ENCODE measurements around the gene IGF2BP2.
"Not testable (repeated sequence)": the region's sequence is repeated elsewhere in the genome, so short reads cannot be mapped to it uniquely, and the experiment has no call there.

IGF2BP2 gene

DNA sequence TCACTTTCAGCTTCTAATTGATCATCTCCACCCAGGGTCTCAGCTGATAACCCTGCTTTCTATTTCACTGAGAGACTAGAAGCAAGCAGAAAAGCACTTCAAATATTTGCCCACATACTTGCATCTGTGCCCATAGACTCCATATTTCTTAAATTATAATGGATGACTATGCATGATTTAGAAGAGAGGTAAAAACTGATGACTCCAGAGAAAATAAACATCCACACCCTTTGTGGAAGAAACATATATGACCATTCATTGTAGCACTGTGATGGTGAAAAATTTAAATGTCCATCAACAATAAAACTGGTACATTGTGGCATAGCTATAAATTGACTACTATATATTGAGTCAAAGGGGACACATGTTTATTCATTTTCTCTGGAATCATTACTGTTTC, 7.1 kb upstream of the IGF2BP2 start:
- no peak for DNase-seq

GRCh38 chr3:185831195-185831594, 6.4 kb upstream of the IGF2BP2 start:
- DNase-seq = no peak

DNA sequence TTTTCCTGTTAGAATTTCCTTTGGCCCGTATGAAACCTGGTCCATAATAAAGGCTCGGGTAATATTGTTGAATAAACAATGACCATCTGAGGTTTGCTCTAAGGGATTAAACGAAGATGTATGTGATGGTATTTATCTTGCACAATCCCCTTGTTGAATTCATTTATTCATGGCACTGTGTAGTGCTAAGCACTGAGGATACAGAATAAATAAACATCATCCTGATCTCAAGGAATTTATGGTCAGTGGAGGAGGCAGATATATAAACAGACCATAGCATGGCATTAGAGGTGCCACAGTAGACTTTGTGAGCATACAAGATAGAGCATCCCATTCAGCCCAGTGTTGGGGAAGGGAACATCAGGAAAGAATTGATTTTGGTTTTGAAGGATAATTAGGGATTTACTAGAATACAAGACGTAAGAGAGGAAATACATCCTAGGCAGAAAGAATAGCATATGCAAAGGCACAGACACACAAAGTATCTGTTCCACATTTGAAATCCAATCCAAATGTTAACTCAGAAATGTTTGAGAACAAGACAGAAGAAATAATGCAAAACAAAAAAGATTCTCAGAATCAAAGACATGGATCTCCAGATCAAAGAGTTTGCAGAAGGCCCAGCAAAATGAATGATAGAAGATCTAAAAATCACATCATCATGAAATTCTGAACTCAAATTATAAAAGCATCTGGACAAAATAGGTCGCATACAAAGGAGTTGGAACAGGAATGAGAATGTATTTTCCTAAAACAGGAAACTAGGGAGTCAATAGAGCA, 5.4 kb upstream of the IGF2BP2 start:
- no peak for DNase-seq

DNA sequence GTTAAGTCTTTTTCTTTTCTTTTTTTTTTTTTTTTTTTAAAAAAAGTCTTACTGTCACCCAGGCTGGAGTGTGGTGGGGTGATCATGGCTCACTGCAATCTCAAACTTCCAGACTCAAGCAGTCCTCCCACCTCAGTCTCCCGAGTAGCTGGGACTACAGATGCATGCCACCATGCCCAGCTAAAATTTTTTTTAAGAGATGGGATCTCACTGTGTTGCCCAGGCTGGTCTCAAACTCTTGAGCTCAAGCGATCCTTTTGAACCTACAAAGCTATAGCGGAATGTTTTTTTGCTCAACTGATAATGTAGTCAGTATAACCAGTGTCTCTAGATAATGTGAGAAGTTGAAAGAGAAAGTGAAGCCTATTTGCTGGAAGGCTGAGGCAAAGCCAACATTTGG, 3.9 kb upstream of the IGF2BP2 start:
- no peak for DNase-seq

GRCh38 chr3:185827595-185828344, 2.9 kb upstream of the IGF2BP2 start:
- no peak for DNase-seq

DNA sequence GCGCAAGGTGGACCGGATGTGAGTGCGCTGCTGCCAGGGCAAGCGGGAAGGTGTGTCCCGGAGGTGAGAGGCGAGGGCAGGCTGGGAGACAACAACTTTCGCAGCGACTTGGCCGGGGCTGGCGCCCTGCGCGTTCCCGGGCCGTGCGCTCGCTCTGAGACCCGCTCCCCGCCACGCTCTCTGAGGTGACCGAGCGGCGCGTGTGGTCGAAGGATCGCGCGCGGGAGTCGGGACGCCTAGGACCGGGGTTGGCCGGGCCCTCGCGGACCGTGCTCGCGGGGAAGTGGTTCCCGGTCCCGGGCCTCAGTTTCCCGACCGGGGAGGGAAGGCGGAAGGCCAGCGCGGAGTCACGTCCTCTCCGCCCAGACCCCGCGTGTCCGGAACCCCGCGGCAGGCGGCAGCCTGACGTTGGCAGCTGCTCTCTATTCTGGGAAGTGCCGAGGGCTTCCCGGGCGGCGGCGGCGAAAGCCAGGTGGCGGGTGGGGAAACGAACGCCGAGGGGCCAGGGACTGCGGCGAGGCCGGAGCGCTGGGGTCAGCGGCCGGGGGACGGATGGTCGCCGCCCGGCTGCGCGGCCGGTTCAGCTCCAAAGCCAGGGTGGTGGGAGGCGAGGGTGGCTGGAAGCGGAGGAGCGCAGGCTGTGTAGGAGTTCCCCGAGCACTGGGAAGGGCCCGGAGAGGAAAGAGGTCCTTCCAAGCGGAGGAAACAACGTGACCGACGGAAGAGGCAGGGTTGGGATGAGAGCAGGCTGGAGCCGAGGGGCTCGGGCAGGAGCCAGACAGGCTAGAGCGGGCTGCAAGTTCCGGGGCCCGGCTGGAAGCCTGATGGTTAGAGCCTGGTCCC, 1.0 kb upstream of the IGF2BP2 start:
- DNase-seq = peak in 1 of 4 experiments; percentile 20

- DNase-seq = peak in 1 of 4 experiments; percentile 25
These were observed 514 bp downstream of the IGF2BP2 start for GRCh38 chr3:185824051-185825005.

GRCh38 chr3:185823078-185824044, 1.5 kb downstream of the IGF2BP2 start:
- peak in 1 of 4 experiments; percentile 1 for DNase-seq

DNA sequence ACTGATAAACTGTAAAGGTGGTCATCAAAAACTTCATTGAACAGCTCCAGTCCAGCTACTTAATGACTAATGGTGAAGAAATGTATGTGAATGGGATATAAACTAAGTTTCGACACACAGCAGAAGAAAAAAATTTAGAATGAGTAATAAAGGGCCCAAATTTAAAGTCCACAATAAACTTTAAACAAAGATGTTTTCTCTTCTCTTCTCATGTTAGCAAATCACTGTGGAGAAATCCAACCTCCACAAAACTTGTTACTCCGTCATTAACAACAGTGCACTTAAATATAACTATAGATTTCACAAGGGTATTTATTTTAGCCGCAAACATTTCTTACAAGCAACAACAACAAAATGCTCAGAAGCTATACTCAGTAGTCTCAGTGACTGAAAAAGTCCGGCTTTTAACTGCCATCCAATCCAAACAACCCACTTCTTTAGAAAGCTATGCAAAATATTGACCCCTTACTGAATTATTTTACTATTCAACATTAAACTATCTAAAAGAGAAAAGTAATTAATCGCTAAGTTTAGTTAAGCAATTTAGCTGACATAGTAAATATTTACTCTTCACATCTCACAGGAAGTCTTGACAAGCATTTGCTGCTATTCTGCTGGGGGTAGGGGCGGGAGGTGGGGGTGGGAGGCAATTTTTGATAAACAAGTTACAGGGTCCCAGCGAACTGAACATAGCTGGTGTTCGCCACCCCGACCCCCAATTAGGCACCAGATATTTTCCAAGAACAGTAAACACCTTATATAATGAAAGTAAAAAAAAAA, 2.4 kb downstream of the IGF2BP2 start:
- DNase-seq = no peak

GRCh38 chr3:185820973-185821758, 3.7 kb downstream of the IGF2BP2 start:
- no peak for DNase-seq

DNA sequence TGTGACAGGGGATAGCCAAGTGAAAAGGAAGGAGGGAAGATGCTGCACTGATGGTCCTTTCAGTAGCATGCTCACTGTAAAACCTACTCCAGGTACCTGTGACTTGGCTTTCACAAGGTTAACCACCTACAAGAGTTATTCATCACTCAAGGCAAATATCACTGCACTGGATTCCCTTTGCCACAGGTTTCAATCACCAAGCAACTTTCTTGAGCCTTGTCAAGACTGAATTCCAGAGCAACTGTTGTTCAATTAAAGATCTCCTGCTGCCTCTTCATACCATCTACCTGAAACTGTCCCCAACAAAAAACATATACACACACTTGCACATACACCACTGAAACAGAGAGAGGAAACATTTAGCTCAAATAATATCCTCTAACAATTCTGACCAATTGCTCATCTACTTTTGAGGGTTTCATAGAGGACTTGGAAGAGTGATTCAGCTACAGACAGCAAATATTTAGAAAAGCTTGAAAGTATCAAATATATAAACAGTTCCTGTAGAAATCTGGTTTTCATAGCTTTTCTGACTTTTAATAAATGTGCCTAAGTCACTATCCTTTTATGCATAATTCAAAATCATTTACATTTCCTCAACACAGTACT, 6.5 kb downstream of the IGF2BP2 start:
- no peak for DNase-seq

DNA sequence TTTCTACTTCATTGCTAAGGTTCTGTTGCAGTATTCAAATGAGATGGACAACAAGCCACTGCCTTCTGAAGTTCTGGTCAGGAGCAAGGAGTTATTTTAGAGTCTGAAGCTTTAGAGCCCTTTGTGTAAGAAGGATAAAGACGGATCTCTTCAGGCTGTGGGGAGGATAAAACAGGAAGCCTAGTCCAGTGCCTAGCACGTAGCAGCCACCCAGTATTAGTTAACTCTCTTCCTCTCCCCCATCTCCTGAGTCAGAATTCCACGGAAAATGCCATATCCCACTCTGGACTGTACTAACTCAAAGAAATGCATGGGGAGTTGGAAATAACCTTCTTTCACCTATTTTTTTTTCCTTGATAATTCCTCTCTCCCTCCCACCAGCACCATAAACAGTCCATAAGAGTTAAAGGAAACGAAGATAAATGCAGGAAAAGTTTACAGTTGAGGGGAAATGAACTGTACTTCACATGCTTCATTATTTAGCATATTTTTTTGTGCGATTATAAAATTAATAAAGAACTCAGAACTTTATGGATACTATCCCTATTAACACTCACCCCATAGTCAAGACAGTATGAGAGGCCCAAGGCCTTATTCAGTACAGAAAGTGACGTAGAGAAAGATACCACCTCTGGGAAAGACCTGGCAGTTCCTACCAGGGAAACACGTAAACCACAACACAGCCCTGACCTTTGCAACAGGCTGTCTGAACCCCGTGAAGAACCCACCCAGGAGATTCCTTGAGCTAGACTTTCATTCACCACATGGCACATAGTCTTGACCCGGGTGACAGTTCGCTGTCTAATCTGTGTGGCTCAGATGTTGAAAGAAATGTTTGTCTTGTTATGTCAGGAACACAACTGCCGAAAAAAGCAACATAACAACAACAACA, 9.2 kb downstream of the IGF2BP2 start:
- DNase-seq = no peak

DNA sequence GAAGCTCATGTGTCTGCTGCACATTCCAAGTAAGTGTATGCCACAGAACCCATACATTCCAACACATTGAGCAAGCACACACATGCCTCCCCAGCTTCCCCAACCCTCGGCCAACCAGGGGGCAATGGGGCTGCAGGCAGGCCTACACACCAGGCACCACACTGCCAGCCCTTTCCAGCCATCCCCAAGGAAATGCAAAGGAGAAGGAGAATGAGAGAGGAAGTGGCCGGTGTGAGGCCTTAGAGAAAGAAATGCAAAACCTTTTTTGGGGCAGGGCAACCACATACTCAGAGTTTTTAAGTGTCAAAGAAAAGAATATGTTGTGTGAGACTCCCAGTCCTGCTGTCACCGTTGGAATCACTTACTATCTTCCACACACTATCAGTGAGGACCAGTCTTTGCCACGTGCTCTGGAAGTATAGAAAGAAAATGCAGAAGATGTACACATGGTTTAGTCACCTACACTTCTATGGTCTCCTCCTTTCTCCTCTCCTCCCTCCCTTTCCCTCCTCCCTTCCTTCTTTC, 11.1 kb downstream of the IGF2BP2 start:
- no peak for DNase-seq

GRCh38 chr3:185813205-185813604, 11.6 kb downstream of the IGF2BP2 start:
- no peak for DNase-seq

DNA sequence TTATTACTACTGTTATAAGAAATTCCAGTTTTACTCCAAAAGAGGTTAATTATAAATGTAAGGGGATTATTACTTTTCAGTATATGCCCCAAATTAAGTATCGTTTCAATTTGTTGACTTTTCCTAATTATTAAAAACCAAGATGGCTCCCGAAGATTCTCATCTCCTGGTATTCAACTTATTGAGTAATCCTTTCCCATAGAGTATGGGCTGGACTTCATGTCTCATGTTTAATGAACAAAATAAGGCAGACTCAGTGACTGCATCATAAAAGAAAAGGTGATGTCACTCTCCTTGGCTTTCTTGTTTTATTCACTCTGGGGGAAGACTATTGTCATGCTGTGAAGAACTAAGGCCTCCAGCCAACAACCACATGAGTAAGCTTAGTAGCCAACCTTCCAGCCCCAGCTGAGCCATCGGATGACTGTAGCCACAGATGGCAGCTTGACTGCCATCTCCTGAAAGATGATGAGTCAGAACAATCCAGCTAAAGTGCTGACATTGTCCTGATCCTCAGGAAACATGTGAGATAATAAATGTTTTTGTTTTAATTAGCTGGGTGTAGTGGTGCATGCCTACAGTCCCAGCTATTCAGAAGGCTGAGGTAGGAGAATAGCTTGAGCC, 17.3 kb downstream of the IGF2BP2 start:
- no peak for DNase-seq

- DNase-seq = not testable (repeated sequence)
These were observed 26.1 kb downstream of the IGF2BP2 start for GRCh38 chr3:185798831-185799110.
